ENCODE data around the gene KLF6. TPM values are rescaled to one million over a fixed set of nuclear protein-coding genes. Genes with fewer than 3 reads are reported as not detected.

The KLF6 gene
- total and polyA plus RNA-seq, 9 of the 15 experiments (the other 6 are each of a cell fraction or from before 2014, with no cell fraction given), result 3.2 to 23.9 (median 8.0) TPM

DNA sequence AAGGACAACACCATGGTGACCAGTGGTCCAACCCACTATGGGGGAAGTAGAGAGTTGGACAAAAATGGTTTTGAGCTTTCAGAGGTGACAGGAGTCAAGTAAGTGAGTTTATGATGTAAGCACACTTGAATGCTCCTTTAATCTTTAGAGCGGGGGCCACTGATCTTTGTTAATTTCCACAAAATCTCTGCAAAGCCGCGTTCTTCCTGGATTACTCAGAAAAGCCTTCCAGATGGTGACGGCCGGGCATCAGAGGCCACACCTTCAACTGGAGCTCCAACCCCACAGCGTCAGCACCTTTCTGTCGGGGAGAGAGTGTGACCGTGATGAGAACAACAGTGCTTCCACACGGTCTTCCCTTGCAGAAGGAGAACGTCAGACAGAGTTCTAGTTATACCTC lies 35.2 kb upstream of the KLF6 start:
- in situ Hi-C loops (cut with MboI) (no loop called here), intact Hi-C loops (cut with micrococcal nuclease) (no loop called here)
- ChIA-PET POLR2A (interaction anchor here (0.6 to 1.1 kb wide), 2 partner anchors 9 to 13 kb away, joined by 3 read pairs; no protein-coding TSS in a partner anchor), CTCF (ENCODE audit: low intra/inter-chr PET ratio) (no interaction called here)
- no peak overlapping the region for H3K27ac ChIP-seq (ENCODE audit: extremely low read depth, low read depth, low read length)
- no peaks in the 10 kb centered on the region for H4K20me1 ChIP-seq (replicated peaks; ENCODE audit: control insufficient read depth, insufficient read depth, low read length)
- no TSS peak for BruUV-seq (replicated peaks)
- no peaks in the 10 kb centered on the region for H3K36me3 ChIP-seq (ENCODE audit: control insufficient read depth, insufficient read depth, low read length)
- H3K4me2 ChIP-seq (ENCODE audit: insufficient read depth, low read length), result no peak overlapping the region
- TF ChIP-seq, protein P1, sequence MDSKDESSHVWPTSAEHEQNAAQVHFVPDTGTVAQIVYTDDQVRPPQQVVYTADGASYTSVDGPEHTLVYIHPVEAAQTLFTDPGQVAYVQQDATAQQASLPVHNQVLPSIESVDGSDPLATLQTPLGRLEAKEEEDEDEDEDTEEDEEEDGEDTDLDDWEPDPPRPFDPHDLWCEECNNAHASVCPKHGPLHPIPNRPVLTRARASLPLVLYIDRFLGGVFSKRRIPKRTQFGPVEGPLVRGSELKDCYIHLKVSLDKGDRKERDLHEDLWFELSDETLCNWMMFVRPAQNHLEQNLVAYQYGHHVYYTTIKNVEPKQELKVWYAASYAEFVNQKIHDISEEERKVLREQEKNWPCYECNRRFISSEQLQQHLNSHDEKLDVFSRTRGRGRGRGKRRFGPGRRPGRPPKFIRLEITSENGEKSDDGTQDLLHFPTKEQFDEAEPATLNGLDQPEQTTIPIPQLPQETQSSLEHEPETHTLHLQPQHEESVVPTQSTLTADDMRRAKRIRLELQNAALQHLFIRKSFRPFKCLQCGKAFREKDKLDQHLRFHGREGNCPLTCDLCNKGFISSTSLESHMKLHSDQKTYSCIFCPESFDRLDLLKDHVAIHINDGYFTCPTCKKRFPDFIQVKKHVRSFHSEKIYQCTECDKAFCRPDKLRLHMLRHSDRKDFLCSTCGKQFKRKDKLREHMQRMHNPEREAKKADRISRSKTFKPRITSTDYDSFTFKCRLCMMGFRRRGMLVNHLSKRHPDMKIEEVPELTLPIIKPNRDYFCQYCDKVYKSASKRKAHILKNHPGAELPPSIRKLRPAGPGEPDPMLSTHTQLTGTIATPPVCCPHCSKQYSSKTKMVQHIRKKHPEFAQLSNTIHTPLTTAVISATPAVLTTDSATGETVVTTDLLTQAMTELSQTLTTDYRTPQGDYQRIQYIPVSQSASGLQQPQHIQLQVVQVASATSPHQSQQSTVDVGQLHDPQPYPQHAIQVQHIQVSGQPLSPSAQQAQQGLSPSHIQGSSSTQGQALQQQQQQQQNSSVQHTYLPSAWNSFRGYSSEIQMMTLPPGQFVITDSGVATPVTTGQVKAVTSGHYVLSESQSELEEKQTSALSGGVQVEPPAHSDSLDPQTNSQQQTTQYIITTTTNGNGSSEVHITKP (IDR thresholded peaks at IDR 0.05; ENCODE audit: partially characterized antibody), result peak; percentile 72
- no peak for TF ChIP-seq NFATC3 (IDR thresholded peaks at IDR 0.05)
- ATAC-seq (0 out of 3 replicates have a peak, but pooled peaks have one; percentile 29), DNase-seq (ENCODE audit: extremely low read depth in 1 of 4, low spot score in 3 of 4) (no peak), FAIRE-seq (no peak)
- H3K79me2 ChIP-seq (ENCODE audit: control insufficient read depth, insufficient read depth, low read length), result no peaks in the 10 kb centered on the region
- WGBS (ENCODE audit: insufficient coverage, low coverage, missing lambda C conversion rate), result 26% methylated on average over 10 of the region's 10 CpGs
- H3K9me3 ChIP-seq (replicated peaks; ENCODE audit: control insufficient read depth, insufficient read depth, low read depth, low read length), result no peaks in the 10 kb centered on the region
- no peak overlapping the region for H3K4me3 ChIP-seq
- peak overlapping the region in 1 of 2 experiments; percentile 59; a peak in 1 of 4 replicates for H3K9ac ChIP-seq (ENCODE audit: insufficient read depth in 1 of 2, low read depth in 2 of 2, low read length in 2 of 2)
- H3K4me1 ChIP-seq (replicated peaks in 1 of 2; ENCODE audit: control insufficient read depth in 2 of 2, insufficient read depth in 2 of 2, low read length in 2 of 2), result peaks cover 2 to 7% of the 10 kb centered on the region in 2 experiments; a peak in 4 of 5 replicates
- H2AFZ ChIP-seq (ENCODE audit: low read depth, low read length), result peak overlapping the region; percentile 61
- H3K27me3 ChIP-seq (ENCODE audit: control insufficient read depth in 2 of 2, insufficient read depth in 2 of 2, low read length in 2 of 2), result no peaks in the 10 kb centered on the region
- no peaks in the 10 kb centered on the region for H3K9me1 ChIP-seq (ENCODE audit: control insufficient read depth, insufficient read depth, low read length)

Measured in K562 (cell line).